GM15510 (cell line): ENCODE results near the gene CCSER1.

ENCODE experiments used
- POLR2A ChIP-seq: IDR thresholded peaks from 3 replicates; pipeline ENCODE4 v1.6.1; 2011; ENCODE audit warnings: borderline replicate concordance; ENCODE audit not compliant: insufficient read length; ENCODE audit errors: extremely low read depth

The CCSER1 gene

DNA sequence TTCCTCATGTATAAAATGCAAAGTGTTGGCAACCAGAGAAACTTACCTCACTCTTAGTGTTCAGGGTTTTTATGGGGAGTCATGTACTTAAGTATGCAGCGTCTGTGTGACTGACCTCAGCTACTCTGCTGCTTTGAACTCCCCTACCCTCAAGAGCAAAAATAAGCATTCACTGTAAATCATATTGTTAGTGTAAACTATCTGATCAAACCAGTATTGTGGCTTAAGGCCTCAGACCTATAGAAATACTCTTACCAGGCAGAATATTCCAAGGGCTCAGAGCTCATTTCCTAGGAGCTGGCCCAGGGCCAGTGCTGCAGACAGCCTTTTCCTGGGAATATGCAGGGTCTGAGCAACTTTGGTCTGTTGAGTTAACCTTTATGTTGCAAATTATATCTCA, 453.1 kb downstream of the CCSER1 start:
- no peak for TF ChIP-seq POLR2A

DNA sequence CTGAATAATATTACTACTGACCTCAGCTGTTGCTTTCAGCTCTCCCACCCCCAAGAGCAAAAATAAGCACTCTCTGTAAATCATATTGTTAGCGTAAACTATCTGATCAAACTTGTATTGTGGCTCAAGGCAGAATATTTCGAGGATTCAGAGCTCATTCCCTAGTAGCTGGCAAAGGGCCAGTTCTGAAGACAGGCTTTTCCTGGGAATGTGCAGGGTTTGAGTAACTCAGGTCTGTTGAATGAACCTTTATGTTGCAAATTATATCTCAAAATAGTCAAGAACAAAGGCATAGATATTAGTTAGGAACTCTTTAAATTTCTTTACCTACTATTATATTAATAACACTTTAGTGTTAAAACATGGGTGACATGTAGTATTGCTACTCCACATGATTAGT, 454.9 kb downstream of the CCSER1 start:
- TF ChIP-seq POLR2A, result no peak

DNA sequence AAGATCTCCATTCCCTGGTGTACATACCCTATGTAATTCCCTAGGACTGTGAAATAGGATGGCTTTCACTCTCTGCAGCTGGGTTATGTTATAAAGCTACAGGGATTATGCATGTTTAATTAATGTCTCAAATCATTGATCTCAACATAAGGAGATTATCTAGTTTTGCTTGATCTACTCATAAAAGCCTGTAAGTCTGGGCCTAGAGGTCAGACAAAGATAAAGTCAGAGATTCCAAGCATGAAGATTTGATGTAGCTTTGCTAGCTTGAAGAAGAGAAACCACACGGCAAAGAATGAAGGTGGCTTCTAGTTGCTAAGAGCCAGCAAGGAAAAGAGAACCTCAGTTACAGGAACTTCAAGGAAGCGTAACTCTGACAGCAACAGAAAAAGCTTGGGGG, 456.9 kb downstream of the CCSER1 start:
- no peak for TF ChIP-seq POLR2A

DNA sequence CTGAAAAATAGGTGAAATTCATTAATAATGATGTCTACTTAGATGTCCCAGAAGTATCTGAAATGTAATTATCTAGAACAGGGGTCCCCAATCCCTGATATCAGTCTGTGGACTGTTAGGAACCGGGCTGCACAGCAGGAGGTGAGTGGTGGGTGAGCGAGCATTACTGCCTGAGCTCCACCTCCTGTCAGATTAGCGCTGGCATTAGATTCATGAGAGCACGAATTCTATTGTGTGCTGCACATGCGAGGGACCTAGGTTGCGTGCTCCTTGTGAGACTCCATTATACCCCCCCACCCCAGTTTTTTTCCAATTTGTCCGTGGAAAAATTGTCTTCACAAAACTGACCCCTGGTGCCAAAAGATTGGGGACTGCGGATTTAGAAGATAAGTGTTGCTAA, 458.8 kb downstream of the CCSER1 start:
- no peak for TF ChIP-seq POLR2A

DNA sequence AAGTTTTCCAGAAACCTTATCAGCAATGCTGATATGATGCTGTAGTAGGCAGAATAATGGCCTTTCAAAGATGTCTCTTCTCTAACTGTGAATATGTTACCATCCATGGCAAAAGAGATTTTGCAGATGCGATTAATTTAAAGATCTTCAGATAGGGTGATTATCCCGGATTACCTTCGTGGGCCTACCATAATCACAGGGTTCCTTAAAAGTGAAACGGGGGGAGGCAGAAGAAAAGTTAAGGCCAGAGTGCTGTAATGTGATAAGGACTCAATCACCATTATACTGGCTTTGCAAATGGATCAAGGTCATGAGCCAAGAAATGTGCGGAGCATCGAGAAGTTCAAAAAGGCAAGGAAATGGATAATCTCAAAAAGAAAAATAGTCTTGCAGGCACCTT, 459.6 kb downstream of the CCSER1 start:
- no peak for TF ChIP-seq POLR2A

DNA sequence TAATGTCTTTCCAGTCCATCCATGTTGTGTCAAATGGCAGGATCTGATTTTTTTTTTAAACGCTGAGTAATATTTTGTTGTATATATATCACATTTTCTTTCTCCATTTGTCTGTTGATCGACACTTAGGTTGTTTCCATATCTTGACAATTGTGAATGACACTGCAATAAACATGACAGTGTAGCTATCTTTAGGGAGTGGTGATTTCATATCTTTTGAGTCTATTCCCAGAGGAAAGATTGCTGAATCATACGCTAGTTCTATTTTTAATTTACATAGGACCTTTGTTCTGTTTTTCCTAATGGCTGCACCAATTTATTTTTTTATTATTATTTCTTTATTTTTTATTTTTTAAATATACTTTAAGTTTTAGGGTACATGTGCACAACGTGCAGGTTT, 470.7 kb downstream of the CCSER1 start:
- TF ChIP-seq POLR2A, result no peak

DNA sequence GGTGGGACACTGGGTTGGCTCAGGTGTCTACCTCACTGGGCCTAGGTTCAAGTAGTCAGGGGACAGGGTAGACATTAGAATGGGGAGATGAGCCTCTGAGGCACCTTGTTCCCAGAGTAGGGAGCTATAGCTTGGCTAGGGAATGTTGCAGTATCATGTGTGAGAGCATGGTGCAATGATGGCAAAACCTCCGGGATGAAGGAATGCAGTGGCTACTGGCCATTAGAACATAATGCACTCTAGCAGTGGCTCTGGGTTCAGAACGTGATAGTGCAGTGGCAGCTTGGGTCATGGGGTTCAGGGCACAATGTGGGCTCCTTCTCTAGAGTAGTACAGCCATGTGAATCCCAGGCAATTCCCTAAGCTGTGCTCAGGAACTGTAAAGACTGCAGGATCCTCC, 471.5 kb downstream of the CCSER1 start:
- no peak for TF ChIP-seq POLR2A

DNA sequence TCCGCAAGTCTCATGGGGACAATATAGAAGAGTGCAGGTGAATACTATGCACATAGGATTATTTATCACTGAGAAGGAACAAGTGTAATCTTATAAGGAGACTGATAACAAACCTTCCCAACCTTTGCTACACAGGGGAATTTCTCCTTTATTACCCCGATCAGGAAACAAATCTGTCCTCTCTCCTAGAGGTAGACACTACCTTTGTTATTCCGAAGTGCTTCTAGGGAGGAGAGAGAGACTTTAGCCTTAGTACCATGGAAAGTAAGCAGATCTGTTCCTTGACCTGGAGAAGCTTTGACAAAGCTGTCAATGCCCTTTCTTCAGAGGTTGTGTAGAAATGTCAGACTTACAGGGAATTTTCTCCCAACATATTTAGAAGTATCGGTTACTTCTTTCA, 475.5 kb downstream of the CCSER1 start:
- no peak for TF ChIP-seq POLR2A

DNA sequence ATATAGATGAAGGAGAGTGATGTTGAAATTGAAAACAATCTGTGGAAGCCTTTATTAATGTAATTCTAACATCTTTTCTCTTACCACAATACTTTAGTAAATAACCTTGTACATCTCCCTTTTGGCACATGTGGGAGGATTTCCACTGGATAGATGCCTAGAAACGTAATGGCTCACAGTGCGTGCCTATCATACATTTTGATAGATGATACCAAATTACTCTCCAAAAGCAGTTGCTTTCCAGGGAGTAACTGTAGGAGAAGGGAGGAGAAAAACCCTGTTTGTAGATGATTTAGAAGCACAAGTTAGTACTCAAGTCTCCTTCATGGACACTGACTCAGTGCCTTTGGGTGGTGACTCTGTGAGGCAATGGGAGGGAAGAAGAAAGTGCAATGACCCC, 476.3 kb downstream of the CCSER1 start:
- no peak for TF ChIP-seq POLR2A

DNA sequence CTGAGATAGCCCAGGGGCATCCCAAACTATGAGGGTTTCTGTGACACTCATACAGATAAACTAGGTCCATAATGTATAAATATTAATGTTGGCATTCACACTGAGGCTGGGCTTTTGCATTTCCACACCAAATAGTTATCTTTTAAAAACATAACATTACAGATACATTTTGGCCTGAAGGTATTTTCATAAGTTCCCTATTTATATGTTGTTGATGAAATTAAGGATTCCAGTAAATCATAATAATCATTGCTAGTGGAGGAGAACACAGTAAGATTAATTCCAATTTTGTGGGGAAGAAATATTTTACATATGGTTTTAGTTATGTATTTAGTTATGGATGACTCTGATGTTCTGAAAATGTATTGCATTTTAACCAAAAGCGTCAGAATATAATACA, 479.6 kb downstream of the CCSER1 start:
- no peak for TF ChIP-seq POLR2A

DNA sequence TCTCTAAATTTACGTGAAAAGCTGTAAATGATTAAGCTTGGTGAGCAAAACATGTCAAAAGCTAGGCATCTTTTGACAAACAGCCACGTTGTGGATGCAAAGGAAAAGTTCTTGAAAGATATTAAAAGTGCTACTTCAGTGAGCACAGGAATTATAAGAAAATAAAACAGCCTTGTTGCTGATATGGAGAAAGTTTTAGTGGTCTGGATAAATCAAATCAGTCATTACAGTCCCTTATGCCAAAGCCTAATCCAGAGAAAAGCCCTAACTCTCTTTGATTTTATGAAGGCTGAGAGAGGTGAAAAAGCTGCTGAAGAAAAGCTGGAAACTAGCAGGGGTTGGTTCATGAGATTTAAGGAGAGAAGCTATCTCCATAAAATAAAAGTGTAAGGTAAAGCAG, 487.2 kb downstream of the CCSER1 start:
- TF ChIP-seq POLR2A, result no peak

DNA sequence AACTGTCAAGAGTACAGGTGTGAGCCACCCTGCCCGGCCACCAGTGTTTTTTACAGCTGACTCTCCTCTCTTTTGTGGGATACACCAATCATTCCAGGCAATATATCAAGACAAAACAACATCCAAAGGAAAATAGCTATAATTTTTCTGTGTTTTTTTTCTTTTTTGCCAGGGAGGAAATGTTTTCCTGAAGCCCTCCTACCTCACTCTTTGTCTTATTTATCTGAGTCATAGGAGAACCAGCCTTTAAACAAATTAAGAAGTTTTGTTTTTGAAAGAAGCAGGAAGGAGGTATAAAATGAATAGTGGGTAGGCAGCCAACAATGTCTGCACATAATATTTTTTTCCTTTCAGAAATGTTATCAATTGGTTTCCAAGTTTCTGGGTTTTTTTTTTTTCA, 493.9 kb downstream of the CCSER1 start:
- no peak for TF ChIP-seq POLR2A

DNA sequence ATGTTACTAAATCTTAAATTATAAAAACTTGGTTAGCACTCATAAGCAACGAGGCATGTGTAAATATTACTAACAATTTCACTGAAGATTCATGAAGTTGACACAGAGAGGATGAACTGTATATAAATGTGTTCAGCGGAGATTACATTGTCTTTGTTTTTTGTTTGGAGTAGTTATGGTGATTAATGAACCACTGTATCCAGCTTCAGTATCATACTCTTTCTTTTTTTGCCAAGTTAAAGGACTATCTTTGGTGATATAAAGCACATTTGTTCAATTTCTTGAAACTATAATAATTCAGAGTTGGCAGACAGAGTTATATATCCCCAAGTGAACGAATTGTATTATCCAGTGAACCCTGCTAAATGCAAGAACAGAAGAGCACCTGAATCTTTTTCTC, 497.6 kb downstream of the CCSER1 start:
- TF ChIP-seq POLR2A, result no peak

DNA sequence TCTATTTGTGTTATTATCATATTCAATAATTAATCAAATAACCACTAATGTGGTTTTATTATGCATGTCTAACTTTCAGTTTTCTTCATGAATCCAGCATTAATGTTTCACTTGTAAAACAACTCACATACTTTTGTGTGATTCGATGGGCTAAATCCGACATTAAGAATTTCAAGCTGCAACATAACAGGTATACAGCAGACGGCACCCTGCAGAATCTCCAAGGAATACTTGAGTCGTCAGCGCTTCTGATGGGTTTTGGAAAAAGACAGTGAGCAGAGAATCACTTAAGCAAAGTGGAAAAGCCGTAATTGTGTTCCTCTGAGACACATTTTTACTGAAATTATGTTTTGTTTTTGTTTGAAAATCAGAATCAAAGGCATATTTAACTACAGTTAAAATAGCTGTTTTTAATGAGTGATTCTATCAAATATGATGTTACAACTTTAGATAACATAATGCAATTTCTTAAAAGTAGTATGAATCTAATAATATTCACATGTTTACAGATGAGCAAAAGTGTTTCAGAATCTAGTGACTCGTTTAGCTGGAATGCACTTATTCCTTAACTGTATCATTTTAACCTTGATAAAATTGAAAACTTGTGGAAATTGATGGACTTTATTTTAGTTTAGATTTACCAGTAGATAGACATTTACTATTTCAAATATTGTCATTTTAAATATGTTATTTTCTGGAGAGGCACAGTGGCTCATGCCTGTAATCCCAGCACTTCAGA, 514.8 kb downstream of the CCSER1 start:
- TF ChIP-seq POLR2A, result no peak

DNA sequence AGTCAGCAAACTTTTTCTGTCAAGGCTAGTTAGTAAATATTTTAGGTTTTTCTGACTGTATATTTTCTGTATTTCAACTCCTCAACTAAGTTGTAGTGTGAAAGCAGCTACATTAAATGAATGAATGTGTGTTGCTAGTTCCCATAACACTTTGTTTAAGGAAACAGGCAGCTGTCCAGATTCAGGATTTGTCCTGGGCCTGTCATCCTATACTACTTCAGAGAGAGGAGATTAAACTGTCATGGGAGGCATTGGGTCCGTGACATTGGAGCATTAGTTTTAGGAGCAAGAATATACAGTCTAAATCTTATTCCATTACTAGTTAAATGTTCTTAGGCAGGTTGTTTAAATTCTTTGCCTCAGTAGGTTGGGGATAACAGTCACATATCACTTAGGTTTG, 516.0 kb downstream of the CCSER1 start:
- TF ChIP-seq POLR2A, result no peak

DNA sequence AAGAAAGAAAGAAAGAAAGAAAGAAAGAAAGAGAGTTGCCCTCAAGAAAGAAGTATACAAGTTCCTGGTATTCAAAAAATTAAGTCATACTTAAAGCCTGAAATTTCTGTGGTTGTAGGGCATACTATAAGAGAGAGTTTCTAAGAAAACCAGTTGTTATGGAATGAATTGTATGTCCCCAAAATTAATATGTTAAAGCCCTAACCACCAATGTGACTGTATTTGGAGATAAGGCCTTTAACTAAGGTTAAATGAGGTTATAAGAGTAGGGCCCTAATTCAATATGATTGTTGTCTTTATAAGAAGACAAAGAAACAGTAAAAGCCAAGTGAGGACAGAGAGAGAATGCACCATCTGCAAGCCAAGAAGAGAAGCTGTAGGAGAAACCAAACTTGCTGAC, 521.1 kb downstream of the CCSER1 start:
- TF ChIP-seq POLR2A, result no peak

DNA sequence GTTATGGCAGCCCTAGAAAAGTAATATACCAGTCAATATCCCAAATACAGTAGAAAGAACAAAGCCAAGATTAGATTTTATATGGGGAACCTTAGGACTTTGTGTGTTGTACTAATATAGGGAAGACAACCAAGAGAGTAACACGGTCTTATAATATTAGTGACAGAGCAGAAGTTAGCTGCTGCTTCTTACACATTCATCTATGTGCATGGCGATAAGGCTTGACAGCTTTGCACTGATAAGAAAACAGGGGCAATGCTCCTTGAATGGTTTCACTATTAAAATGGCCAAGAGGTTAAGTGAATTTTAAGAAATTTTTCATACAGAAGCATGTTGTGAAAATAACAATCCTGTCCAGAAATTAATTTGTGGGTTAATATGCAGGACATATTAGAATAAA, 521.6 kb downstream of the CCSER1 start:
- TF ChIP-seq POLR2A, result no peak
